Activated CD4-positive, alpha-beta T cell treated with anti-CD3 and anti-CD28 coated beads, Interleukin-2, amount 50 U/mL, for 48 hours (primary cell): ENCODE measurements around the gene TMA7.
"Not testable (repeated sequence)": the region's sequence is repeated elsewhere in the genome, so short reads cannot be mapped to it uniquely, and the experiment has no call there.

Experiments used
- DNase-seq, 2 experiments: peaks; one replicate each; pipeline ENCODE4 v3.0.0-alpha.2; 2020

TMA7 gene

GRCh38 chr3:48437812-48438211, 2.2 kb upstream of the TMA7 start:
- DNase-seq: no peak

- DNase-seq: no peak
These were observed 517 bp downstream of the TMA7 start for GRCh38 chr3:48440590-48440958.

GRCh38 chr3:48441940-48442339, 1.9 kb downstream of the TMA7 start:
- DNase-seq: no peak

- no peak for DNase-seq
These were observed 5.3 kb downstream of the TMA7 start for GRCh38 chr3:48445277-48445882.

- DNase-seq: no peak
These were observed 6.0 kb downstream of the TMA7 start for GRCh38 chr3:48446043-48446424.

GRCh38 chr3:48446425-48447193, 6.6 kb downstream of the TMA7 start, which contains the start of gene ATRIP:
TSS of gene ATRIP (plus strand) at chr3:48446737. CDS start at chr3:48446846, 109 bp downstream.
- DNase-seq: peak; percentile 88 to 90

GRCh38 chr3:48451270-48451669, 11.2 kb downstream of the TMA7 start:
- no peak for DNase-seq

GRCh38 chr3:48456456-48456855, 16.4 kb downstream of the TMA7 start:
- no peak for DNase-seq

GRCh38 chr3:48459331-48459730, 19.3 kb downstream of the TMA7 start:
- DNase-seq: no peak

- DNase-seq: no peak
These were observed 19.9 kb downstream of the TMA7 start for GRCh38 chr3:48459773-48460516.

- no peak for DNase-seq
These were observed 20.5 kb downstream of the TMA7 start for GRCh38 chr3:48460517-48460902.

GRCh38 chr3:48461767-48462166, 21.7 kb downstream of the TMA7 start:
- DNase-seq: not testable (repeated sequence)

GRCh38 chr3:48463703-48464102, 23.6 kb downstream of the TMA7 start:
- no peak for DNase-seq

- DNase-seq: no peak
These were observed 24.7 kb downstream of the TMA7 start for GRCh38 chr3:48464713-48465221.

- DNase-seq: no peak
These were observed 25.1 kb downstream of the TMA7 start for GRCh38 chr3:48465237-48465530.

- peak; percentile 81 to 84 for DNase-seq
These were observed 25.7 kb downstream of the TMA7 start for GRCh38 chr3:48465531-48466378.

- DNase-seq: peak; percentile 39 to 48
These were observed 26.5 kb downstream of the TMA7 start for GRCh38 chr3:48466386-48467109.

GRCh38 chr3:48467110-48467454, 27.0 kb downstream of the TMA7 start:
- DNase-seq: no peak

GRCh38 chr3:48467473-48468267, 27.6 kb downstream of the TMA7 start:
- no peak for DNase-seq

GRCh38 chr3:48468329-48468731, 28.3 kb downstream of the TMA7 start:
- DNase-seq: no peak
